HEK293 (cell line): ENCODE results near the gene NMNAT3.

Experiments
- CTCF ChIA-PET: fragments of 350-600 bp; formaldehyde crosslinking; extraction: SDS; loops from one replicate; lab custom pipeline; 2021; ENCODE audit warnings: antibody characterized with exemption; lab: Yijun Ruan, JAX
- POLR2A ChIA-PET: fragments of 300-600 bp; formaldehyde crosslinking; extraction: SDS; loops from one replicate; lab custom pipeline; 2020; ENCODE audit warnings: antibody characterized with exemption, inconsistent platforms; lab: Yijun Ruan, JAX
- H3K27ac ChIP-seq: fragments of 200-500 bp; sonication (Bioruptor generic); 2 replicates; pipeline ENCODE4 v1.5.1; 2014; ENCODE audit warnings: low read depth, low read length, control low read depth, inconsistent platforms; ENCODE audit errors: extremely low read depth
- H3K36me3 ChIP-seq, 2 experiments: fragments of 200-500 bp in 1 of 2; sonication (Bioruptor generic) in 1 of 2; 1 replicate in 1 of 2; 2 replicates in 1 of 2; pipeline ENCODE4 v1.5.1; 2014 to 2017; ENCODE audit warnings: inconsistent platforms in 2 of 2, low read length in 2 of 2; ENCODE audit not compliant: control insufficient read depth in 2 of 2, insufficient read depth in 1 of 2
- H3K4me1 ChIP-seq: fragments of 200-500 bp; sonication (Bioruptor generic); 2 replicates; pipeline ENCODE4 v1.5.1; 2014; ENCODE audit warnings: mild to moderate bottlenecking, low read length, inconsistent platforms; ENCODE audit not compliant: control insufficient read depth, insufficient read depth
- H3K4me3 ChIP-seq: 2 replicates; pipeline ENCODE4 v1.5.1; 2011; ENCODE audit warnings: low read depth, mild to moderate bottlenecking, control low read depth, low read length, moderate library complexity
- H3K9me3 ChIP-seq: fragments of 200-500 bp; sonication (Bioruptor generic); 2 replicates; pipeline ENCODE4 v1.5.1; 2014; ENCODE audit warnings: low read depth, low read length, inconsistent platforms; ENCODE audit not compliant: control insufficient read depth, insufficient read depth
- FEZF1 ChIP-seq: fragments of 450-650 bp; formaldehyde crosslinking; IDR thresholded peaks from 2 replicates; pipeline ENCODE4 v1.5.1; 2016; ENCODE audit warnings: missing biosample characterization, missing genetic modification characterization
- GLIS2 ChIP-seq: fragments of 450-650 bp; formaldehyde crosslinking; IDR thresholded peaks from 2 replicates; pipeline ENCODE4 v1.5.1; 2016; ENCODE audit warnings: missing biosample characterization, missing genetic modification characterization
- IKZF3 ChIP-seq: fragments of 450-650 bp; IDR thresholded peaks from 2 replicates; pipeline ENCODE4 v1.5.0; 2018; ENCODE audit warnings: missing biosample characterization, mild to moderate bottlenecking, missing genetic modification characterization, moderate library complexity
- KLF1 ChIP-seq: fragments of 450-650 bp; formaldehyde crosslinking; IDR thresholded peaks from 2 replicates; pipeline ENCODE4 v1.5.1; 2016; ENCODE audit warnings: missing biosample characterization, missing genetic modification characterization
- KLF17 ChIP-seq: fragments of 450-650 bp; formaldehyde crosslinking; IDR thresholded peaks from 2 replicates; pipeline ENCODE4 v1.5.1; 2016; ENCODE audit warnings: missing biosample characterization, missing genetic modification characterization
- KLF8 ChIP-seq: fragments of 450-650 bp; formaldehyde crosslinking; IDR thresholded peaks from 2 replicates; pipeline ENCODE4 v1.5.1; 2016; ENCODE audit warnings: missing biosample characterization, missing genetic modification characterization
- KLF9 ChIP-seq: fragments of 450-650 bp; formaldehyde crosslinking; IDR thresholded peaks from 2 replicates; pipeline ENCODE4 v1.5.1; 2016; ENCODE audit warnings: missing biosample characterization, missing genetic modification characterization, low read depth
- PBX3 ChIP-seq: sonication (generic); formaldehyde crosslinking; IDR thresholded peaks from 2 replicates; pipeline ENCODE4 v1.8.1; 2022; ENCODE audit warnings: mild to moderate bottlenecking, moderate library complexity, missing genetic modification reagents
- PRDM1 ChIP-seq: fragments of 450-650 bp; formaldehyde crosslinking; IDR thresholded peaks from 2 replicates; pipeline ENCODE4; 2016; ENCODE audit warnings: missing biosample characterization, missing genetic modification characterization
- RBAK ChIP-seq: fragments of 450-650 bp; formaldehyde crosslinking; IDR thresholded peaks from 2 replicates; pipeline ENCODE4 v1.5.1; 2016; ENCODE audit warnings: missing biosample characterization, missing genetic modification characterization
- SALL2 ChIP-seq: fragments of 450-650 bp; formaldehyde crosslinking; IDR thresholded peaks from 2 replicates; pipeline ENCODE4 v1.5.0; 2017; ENCODE audit warnings: missing biosample characterization, mild to moderate bottlenecking, missing genetic modification characterization, borderline replicate concordance
- SETDB1 ChIP-seq: IDR thresholded peaks from one replicate; pipeline ENCODE4 v1.6.1; 2017; ENCODE audit warnings: mild to moderate bottlenecking, low read length, moderate library complexity, mixed read lengths; ENCODE audit not compliant: insufficient read length
- YY1 ChIP-seq: fragments of 450-650 bp; formaldehyde crosslinking; IDR thresholded peaks from 2 replicates; pipeline ENCODE4 v1.5.1; 2018; ENCODE audit warnings: missing biosample characterization, missing genetic modification characterization
- ZBTB48 ChIP-seq: fragments of 450-650 bp; formaldehyde crosslinking; IDR thresholded peaks from 2 replicates; pipeline ENCODE4 v1.5.1; 2016; ENCODE audit warnings: missing biosample characterization, missing genetic modification characterization
- ZFHX2 ChIP-seq: fragments of 450-650 bp; formaldehyde crosslinking; conservative IDR thresholded peaks from 2 replicates; pipeline ENCODE4 v1.5.1; 2016; ENCODE audit warnings: missing biosample characterization, missing genetic modification characterization
- ZFP3 ChIP-seq: fragments of 450-650 bp; formaldehyde crosslinking; IDR thresholded peaks from 2 replicates; pipeline ENCODE4 v1.5.1; 2016; ENCODE audit warnings: low read depth, missing biosample characterization, missing genetic modification characterization
- ZNF140 ChIP-seq: fragments of 450-650 bp; formaldehyde crosslinking; IDR thresholded peaks from 2 replicates; pipeline ENCODE4 v1.5.1; 2016; ENCODE audit warnings: missing biosample characterization, missing genetic modification characterization
- ZNF16 ChIP-seq: fragments of 450-650 bp; formaldehyde crosslinking; IDR thresholded peaks from 2 replicates; pipeline ENCODE4 v1.5.1; 2016; ENCODE audit warnings: low read depth, missing biosample characterization, missing genetic modification characterization
- ZNF184 ChIP-seq: fragments of 450-650 bp; IDR thresholded peaks from 2 replicates; pipeline ENCODE4 v1.5.1; 2018; ENCODE audit warnings: missing biosample characterization, mild to moderate bottlenecking, missing genetic modification characterization
- ZNF221 ChIP-seq: fragments of 450-650 bp; formaldehyde crosslinking; IDR thresholded peaks from 2 replicates; pipeline ENCODE4 v1.5.1; 2017; ENCODE audit warnings: missing biosample characterization, missing genetic modification characterization, borderline replicate concordance
- ZNF302 ChIP-seq: fragments of 450-650 bp; formaldehyde crosslinking; IDR thresholded peaks from 2 replicates; pipeline ENCODE4 v1.5.1; 2016; ENCODE audit warnings: missing biosample characterization, missing genetic modification characterization, low read depth
- ZNF398 ChIP-seq: fragments of 450-650 bp; formaldehyde crosslinking; IDR thresholded peaks from 2 replicates; pipeline ENCODE4 v1.5.1; 2017; ENCODE audit warnings: missing biosample characterization, missing genetic modification characterization
- ZNF473 ChIP-seq: fragments of 450-650 bp; formaldehyde crosslinking; IDR thresholded peaks from 2 replicates; pipeline ENCODE4 v1.5.1; 2017; ENCODE audit warnings: missing biosample characterization, missing genetic modification characterization
- ZNF571 ChIP-seq: fragments of 450-650 bp; formaldehyde crosslinking; IDR thresholded peaks from 2 replicates; pipeline ENCODE4 v1.5.0; 2017; ENCODE audit warnings: missing biosample characterization, missing genetic modification characterization
- ZNF580 ChIP-seq: fragments of 450-650 bp; formaldehyde crosslinking; IDR thresholded peaks from 2 replicates; pipeline ENCODE4 v1.5.1; 2016; ENCODE audit warnings: missing biosample characterization, missing genetic modification characterization
- ZNF596 ChIP-seq: fragments of 450-650 bp; IDR thresholded peaks from 2 replicates; pipeline ENCODE4 v1.5.0; 2018; ENCODE audit warnings: missing biosample characterization, mild to moderate bottlenecking, missing genetic modification characterization, moderate library complexity
- ZNF621 ChIP-seq: fragments of 450-650 bp; formaldehyde crosslinking; IDR thresholded peaks from 2 replicates; pipeline ENCODE4 v1.5.1; 2017; ENCODE audit warnings: missing biosample characterization, missing genetic modification characterization
- ZNF704 ChIP-seq: fragments of 450-650 bp; formaldehyde crosslinking; IDR thresholded peaks from 2 replicates; pipeline ENCODE4 v1.5.1; 2016; ENCODE audit warnings: missing biosample characterization, missing genetic modification characterization
- ZNF747 ChIP-seq: fragments of 450-650 bp; formaldehyde crosslinking; IDR thresholded peaks from 2 replicates; pipeline ENCODE4 v1.5.1; 2016; ENCODE audit warnings: missing biosample characterization, missing genetic modification characterization
- ZNF76 ChIP-seq: fragments of 450-650 bp; formaldehyde crosslinking; IDR thresholded peaks from 2 replicates; pipeline ENCODE4; 2016; ENCODE audit warnings: low read depth, missing biosample characterization, missing genetic modification characterization, borderline replicate concordance
- ZNF768 ChIP-seq: fragments of 450-650 bp; formaldehyde crosslinking; IDR thresholded peaks from 2 replicates; pipeline ENCODE4 v1.5.1; 2018; ENCODE audit warnings: missing biosample characterization, mild to moderate bottlenecking, missing genetic modification characterization
- ZNF837 ChIP-seq: fragments of 450-650 bp; formaldehyde crosslinking; IDR thresholded peaks from 2 replicates; pipeline ENCODE4 v1.5.1; 2016; ENCODE audit warnings: missing biosample characterization, missing genetic modification characterization

NMNAT3 gene

GRCh38 chr3:139537795-139538621 is 139.8 kb downstream of the NMNAT3 start:
- Histone ChIP-seq H3K4me1 (peaks cover 20% of the 10 kb centered on the region), H3K27ac (no peak overlapping the region; the same call in 1 of the 2 replicates), H3K9me3 (no peaks in the 10 kb centered on the region), H3K36me3 (no peaks in the 10 kb centered on the region), H3K4me3 (no peak overlapping the region)
- TF ChIP-seq ZNF704 = no peak
- TF ChIP-seq ZNF184 = no peak
- no peak for TF ChIP-seq ZNF140 (tag by site-specific recombination)
- TF ChIP-seq PBX3 (CRISPR knock-in tag) = no peak
- no peak for TF ChIP-seq KLF1 (tag by site-specific recombination)
- TF ChIP-seq ZNF747 (tag by site-specific recombination) = no peak
- no peak for TF ChIP-seq GLIS2 (tag by site-specific recombination)
- no peak for TF ChIP-seq FEZF1
- ChIA-PET CTCF (no interaction called here), POLR2A (no interaction called here)

GRCh38 chr3:139537361-139537760 is 140.4 kb downstream of the NMNAT3 start:
- ChIA-PET POLR2A (no interaction called here), CTCF (no interaction called here)
- peaks cover 24% of the 10 kb centered on the region for H3K4me1 ChIP-seq
- no peaks in the 10 kb centered on the region for H3K9me3 ChIP-seq
- H3K36me3 ChIP-seq = no peaks in the 10 kb centered on the region
- no peak overlapping the region for H3K4me3 ChIP-seq
- no peak overlapping the region; the same call in 1 of the 2 replicates for H3K27ac ChIP-seq
- TF ChIP-seq ZNF571 (tag by site-specific recombination) (no peak), ZBTB48 (tag by site-specific recombination) (no peak), KLF8 (tag by site-specific recombination) (0 out of 2 replicates have a peak, but pooled peaks have one; percentile 11), ZFP3 (tag by site-specific recombination) (no peak), IKZF3 (tag by site-specific recombination) (no peak), SETDB1 (peak; percentile 78), ZNF221 (no peak), ZNF621 (tag by site-specific recombination) (no peak), RBAK (tag by site-specific recombination) (no peak), KLF9 (tag by site-specific recombination) (no peak), YY1 (tag by site-specific recombination) (no peak), ZNF580 (no peak), SALL2 (tag by site-specific recombination) (no peak), ZNF837 (tag by site-specific recombination) (no peak), ZNF302 (tag by site-specific recombination) (no peak), ZNF596 (tag by site-specific recombination) (no peak), ZNF398 (tag by site-specific recombination) (0 out of 2 replicates have a peak, but pooled peaks have one; percentile 20), PRDM1 (no peak), KLF17 (tag by site-specific recombination) (0 out of 2 replicates have a peak, but pooled peaks have one; percentile 31), ZNF473 (tag by site-specific recombination) (no peak), ZNF76 (tag by site-specific recombination) (no peak), ZNF16 (tag by site-specific recombination) (no peak), ZFHX2 (tag by site-specific recombination) (no peak), ZNF768 (tag by site-specific recombination) (no peak)
